HG02798 (cell line): ENCODE measurements around the gene MAP3K3.

Experiments used
- ATAC-seq: cut with Tn5 transposase; IDR thresholded peaks from one replicate; pipeline ENCODE4 v1.9.1; 2021; ENCODE audit warnings: mild to moderate bottlenecking; ENCODE audit not compliant: unreplicated experiment, poor library complexity

The MAP3K3 gene

DNA sequence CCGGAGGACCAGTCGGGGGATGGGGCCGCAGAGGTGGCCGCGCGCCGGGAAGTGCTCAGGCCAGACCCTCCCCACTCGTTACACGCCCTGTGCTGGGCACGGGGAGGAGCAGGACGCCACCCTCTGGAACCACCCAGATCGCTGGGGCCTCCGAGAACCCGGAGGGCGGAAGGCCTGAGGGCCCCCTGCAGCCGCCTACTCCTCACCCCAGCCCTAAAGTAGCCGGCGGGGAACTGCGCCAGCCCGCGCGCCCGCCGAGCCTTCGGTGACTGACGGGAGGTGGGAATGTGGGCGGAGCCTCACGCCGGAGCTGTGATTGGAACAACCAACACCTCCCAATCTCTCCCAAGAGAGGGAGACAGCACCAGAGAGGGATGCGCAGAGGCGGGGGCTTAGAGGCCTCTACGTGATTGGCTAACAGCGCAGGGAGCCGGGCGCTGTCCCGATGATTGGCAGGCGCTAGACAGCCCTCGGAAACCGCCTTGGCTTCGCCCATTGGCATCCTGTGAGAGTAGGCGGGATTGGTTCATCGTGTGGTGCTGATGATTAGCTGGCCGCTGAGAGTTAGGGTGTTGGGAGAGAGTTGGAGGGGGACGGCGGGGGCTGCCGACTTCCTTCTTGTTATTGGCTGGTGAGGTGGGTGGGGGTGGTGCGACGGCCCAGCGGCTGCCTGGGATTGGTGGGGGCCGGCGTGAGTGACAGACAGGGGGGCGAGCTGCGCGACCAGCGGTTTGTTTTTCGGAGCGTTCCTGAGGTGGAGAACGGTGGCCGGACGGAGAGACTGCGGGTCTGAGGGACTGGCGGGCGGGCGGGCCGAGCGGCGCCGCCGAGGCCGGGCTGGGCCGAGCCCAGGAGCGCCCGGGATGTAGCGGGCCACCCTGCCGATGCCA lies at the start of gene MAP3K3:
Gene MAP3K3 (plus strand): TSS at position 734 of the 890 bp plus-strand sequence. CDS start 343 bp downstream, outside the sequence.
- peak; percentile 92 for ATAC-seq

DNA sequence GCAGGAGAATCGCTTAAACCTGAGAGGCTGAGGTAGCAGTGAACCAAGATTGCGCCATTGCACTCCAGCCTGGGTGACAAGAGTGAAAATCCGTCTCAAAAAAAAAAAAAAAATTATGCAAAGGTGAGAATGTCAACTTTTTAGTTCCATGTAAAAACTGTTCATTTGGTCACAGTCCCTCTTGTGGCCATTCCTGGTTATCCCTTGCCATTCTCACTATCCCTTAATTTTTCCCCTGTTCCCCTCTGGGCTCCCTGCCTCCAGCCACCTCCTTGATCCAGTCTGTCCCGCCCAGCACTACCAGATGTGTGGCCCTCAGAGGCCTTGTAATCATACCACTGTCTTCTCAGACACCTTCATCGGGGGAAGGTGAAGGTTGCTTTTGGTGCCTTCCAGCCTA lies 48.6 kb upstream of the MAP3K3 start:
- no peak for ATAC-seq

GRCh38 chr17:63578027-63578768 lies 44.0 kb upstream of the MAP3K3 start:
- ATAC-seq: no peak

GRCh38 chr17:63578769-63579111 lies 43.5 kb upstream of the MAP3K3 start:
- ATAC-seq: no peak

DNA sequence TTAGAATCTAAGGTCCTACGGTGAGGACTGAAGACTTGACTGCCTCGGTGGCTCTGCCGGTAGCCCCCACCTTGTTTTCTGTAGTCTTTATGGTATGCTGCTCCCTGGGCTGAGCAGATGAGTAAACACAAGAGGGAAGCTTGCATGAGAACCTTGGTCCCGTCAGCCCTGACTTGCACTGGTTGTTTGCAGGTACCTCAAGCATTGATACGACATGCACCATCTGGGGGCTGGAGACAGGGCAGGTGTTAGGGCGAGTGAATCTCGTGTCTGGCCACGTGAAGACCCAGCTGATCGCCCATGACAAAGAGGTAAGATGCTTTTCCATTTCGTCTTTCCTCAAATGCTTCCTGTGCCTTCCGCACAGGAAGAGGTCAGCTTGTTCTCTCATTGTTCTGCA lies 42.6 kb upstream of the MAP3K3 start:
- no peak for ATAC-seq

DNA sequence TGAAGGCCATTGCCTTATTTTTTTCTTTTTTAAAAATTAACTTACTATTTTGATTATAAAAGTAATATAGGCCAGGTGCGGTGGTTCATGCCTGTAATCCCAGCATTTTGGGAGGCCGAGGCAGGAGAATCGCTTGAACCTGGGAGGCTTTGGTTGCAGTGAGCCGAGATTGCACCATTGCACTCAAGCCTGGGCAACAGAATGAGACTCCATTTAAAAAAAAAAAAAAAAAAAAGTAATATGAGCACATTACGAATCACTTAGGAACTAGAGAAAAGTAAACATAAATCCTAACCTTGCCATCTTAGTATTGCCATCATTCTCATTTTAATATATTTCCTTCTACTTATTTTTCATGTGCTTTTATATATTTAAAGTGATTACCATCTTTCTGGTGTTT lies 34.4 kb upstream of the MAP3K3 start:
- ATAC-seq: no peak

DNA sequence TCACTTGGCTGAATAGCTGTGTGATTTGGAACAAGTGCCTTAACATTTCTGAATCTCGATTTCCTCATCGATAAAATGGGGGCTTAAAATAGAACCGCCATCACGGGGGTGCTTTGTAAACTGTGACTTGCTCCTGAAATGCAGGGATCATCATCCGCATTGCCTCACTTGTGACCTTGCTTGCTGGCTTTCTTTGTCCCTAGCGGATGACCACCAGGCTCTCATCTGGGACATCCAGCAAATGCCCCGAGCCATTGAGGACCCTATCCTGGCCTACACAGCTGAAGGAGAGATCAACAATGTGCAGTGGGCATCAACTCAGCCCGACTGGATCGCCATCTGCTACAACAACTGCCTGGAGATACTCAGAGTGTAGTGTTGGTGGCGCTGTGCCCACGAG lies 33.4 kb upstream of the MAP3K3 start:
- no peak for ATAC-seq

DNA sequence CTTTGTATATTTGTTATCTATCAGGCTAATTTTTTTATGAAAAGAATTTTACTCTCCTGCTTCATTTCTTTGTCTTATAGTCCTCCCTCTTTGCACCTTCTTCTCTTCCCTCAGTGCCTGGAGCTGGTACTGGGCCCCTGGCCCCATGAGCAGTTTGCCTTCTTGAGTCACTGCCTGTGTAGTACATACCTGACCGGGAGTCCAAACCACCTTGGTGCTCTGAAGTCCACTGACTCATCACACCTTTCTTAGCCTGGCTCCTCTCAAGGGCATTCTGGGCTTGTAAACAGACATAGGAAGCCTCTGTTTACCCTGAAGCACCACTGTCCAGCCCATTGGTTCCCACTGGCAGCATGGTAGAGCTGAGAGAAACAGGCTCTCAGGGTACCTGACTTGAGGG lies 32.6 kb upstream of the MAP3K3 start:
- ATAC-seq: no peak

- ATAC-seq: no peak
Measured at GRCh38 chr17:63592797-63593196, 29.4 kb upstream of the MAP3K3 start.

- no peak for ATAC-seq
Measured at GRCh38 chr17:63595132-63595531, 27.1 kb upstream of the MAP3K3 start.

- no peak for ATAC-seq
Measured at GRCh38 chr17:63596856-63597586, 25.2 kb upstream of the MAP3K3 start.

- no peak for ATAC-seq
Measured at GRCh38 chr17:63598281-63598680, 23.9 kb upstream of the MAP3K3 start.

DNA sequence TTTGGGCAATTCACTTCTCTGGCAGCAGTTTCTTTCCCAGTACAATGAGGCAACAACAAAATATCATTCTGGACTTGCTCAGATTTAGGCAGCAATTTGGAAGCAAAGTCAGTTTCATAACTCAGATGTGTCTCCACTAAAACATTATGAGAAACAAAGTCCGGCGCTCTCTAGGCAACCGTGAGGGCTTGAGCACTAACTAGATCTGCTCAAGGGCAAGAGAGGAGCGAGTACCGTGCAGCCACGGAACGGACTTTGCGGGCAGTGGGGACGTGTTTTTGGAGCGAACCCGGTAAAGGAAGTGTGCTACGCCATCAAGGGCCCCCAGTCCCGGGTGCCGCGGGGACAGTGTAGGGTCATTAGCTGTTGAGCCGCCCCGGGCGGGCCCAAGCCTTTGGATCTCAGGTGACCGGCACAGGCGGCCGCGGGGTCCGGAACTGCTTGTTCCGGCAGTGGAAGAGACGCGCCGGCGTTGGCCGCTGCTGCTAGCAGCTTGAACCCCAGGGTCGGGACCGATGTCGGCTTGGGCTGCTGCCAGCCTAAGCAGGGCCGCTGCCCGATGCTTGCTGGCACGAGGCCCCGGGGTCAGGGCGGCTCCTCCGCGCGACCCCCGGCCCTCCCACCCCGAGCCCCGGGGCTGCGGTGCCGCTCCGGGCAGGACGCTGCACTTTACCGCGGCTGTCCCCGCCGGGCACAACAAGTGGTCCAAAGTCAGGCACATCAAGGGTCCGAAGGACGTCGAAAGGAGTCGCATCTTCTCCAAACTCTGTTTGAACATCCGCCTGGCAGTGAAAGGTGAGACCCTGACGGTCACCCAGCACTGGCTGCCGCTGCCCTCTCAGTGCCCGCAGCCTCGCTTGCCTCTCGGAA lies 21.4 kb upstream of the MAP3K3 start, which contains the start of gene TACO1:
Gene TACO1 (plus strand): TSS at position 327 of the 870 bp plus-strand sequence. CDS start 189 bp downstream, at position 516.
- peak; percentile 94 for ATAC-seq

GRCh38 chr17:63601439-63602371 lies 20.5 kb upstream of the MAP3K3 start:
- no peak for ATAC-seq

DNA sequence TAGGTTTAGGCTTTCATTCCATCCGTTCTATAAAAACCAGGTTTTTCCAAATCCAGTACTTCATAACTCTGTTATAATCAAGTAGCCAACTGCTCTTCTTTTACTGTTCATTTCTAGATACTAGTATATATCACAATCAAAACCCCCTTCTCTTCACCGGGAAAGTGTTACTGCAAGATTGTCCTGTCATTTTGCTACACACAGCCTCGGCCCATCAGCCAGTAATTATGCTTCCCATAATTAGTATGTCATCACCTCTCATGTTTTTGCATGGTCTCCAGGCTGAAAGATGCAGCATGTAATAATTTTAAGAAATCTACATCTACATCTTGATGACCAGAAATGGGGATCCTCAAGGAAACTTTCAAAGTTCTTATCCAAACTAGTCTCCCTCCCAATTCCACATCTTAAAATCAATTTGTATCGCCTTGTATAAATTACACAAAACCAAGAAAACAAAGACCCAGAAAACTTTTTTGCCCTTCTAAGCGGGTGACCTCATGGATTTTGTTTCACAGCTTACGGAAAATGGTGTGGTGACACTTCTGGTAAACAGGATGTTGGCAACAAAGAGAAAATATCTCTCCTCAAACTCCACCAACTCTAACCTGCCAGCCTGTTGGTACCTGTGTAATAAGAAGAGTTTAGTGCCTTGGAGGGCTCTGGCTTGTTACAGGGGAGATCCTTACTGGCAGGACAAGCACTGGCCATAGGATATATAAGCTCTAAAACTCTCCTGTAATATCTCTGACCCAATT lies 12.2 kb upstream of the MAP3K3 start:
- ATAC-seq: no peak

- ATAC-seq: no peak
Measured at GRCh38 chr17:63610854-63611253, 11.4 kb upstream of the MAP3K3 start.

DNA sequence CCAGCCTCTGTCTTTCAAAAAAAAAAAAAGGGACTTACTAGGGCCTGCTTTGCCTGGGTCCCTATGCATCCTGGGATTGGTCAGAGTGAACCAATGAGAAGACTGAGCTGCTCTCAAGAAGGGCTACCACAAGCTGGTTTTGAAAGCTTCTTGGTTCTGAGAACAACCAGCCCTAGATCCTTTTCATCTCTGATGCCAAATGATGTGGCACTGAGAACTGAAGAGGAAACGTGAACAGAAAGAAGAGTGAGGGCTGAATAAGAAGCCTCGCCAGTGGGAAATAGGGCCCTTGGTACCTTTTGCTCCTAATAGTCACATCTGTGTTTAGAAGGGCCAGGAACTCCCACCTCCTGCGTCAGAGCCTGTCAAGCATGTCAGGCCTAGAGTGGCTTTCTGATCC lies 10.9 kb upstream of the MAP3K3 start:
- no peak for ATAC-seq

DNA sequence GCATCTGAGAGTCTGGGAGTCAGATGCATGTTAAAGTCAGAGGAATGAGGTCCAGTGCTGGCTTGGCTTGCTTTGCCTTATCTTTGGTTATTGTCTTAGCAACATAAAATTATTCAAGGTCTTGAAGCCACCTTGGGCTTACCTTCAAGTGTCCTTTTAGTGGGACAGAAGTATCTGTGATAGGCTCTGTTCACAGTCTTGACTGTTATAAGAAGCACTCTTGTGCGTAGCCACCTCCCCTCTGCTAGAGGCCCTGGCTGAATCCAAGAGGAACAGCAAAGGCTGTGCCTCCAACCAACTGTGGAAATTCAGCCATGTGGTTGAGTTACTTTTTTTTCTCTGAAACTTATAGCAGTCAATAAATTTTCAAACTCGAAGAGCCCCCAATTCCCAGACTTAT lies 8.6 kb upstream of the MAP3K3 start:
- no peak for ATAC-seq
